Measurements from ENCODE around the gene OGDH.

GRCh38 chr7:44712012-44712411 is 105.6 kb downstream of the OGDH start:
- TF ChIP-seq CTCF (IDR thresholded peaks at IDR 0.05) (no peak), POLR2A (IDR thresholded peaks at IDR 0.05) (no peak)
